ENCODE data around the gene FYCO1.

DNA sequence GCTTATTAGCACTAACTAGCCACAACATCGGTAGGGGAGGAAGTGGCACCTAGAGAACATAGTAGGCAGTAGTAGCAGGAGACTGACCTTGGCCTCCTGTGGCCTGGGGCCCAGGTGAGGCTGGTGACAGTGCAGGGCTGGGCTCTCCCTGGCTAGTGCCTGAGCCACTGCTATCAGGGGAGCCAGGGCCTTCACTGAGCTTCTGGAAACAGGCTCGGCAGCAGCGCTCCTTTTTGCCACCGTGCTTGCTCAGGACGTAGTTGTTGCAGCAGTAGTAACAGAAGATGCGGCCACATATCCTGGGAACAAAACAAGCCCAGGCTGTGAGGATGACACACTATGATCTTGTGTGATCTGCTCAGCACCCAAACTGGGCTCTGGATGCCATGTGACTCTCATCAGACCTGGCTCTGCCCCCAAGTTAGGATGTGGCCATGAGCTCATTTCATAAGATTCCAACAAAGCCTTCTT is 37.3 kb downstream of the FYCO1 start:
- TF ChIP-seq, protein P1, sequence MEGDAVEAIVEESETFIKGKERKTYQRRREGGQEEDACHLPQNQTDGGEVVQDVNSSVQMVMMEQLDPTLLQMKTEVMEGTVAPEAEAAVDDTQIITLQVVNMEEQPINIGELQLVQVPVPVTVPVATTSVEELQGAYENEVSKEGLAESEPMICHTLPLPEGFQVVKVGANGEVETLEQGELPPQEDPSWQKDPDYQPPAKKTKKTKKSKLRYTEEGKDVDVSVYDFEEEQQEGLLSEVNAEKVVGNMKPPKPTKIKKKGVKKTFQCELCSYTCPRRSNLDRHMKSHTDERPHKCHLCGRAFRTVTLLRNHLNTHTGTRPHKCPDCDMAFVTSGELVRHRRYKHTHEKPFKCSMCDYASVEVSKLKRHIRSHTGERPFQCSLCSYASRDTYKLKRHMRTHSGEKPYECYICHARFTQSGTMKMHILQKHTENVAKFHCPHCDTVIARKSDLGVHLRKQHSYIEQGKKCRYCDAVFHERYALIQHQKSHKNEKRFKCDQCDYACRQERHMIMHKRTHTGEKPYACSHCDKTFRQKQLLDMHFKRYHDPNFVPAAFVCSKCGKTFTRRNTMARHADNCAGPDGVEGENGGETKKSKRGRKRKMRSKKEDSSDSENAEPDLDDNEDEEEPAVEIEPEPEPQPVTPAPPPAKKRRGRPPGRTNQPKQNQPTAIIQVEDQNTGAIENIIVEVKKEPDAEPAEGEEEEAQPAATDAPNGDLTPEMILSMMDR (conservative IDR thresholded peaks at IDR 0.05; ENCODE audit: low read length), result no peak
- TF ChIP-seq EZH2phosphoT487 (IDR thresholded peaks at IDR 0.05; ENCODE audit: borderline replicate concordance), result no peak
